GM15510 (cell line): ENCODE data around the gene IL22.

Experiments used
- POLR2A ChIP-seq: IDR thresholded peaks from 3 replicates; pipeline ENCODE4 v1.6.1; 2011; ENCODE audit warnings: borderline replicate concordance; ENCODE audit not compliant: insufficient read length; ENCODE audit errors: extremely low read depth

IL22 gene

GRCh38 chr12:68272732-68273131 lies 19.3 kb upstream of the IL22 start:
- no peak for TF ChIP-seq POLR2A

- TF ChIP-seq POLR2A = no peak
These were observed 17.9 kb upstream of the IL22 start for GRCh38 chr12:68271346-68271745.

- no peak for TF ChIP-seq POLR2A
These were observed 17.0 kb upstream of the IL22 start for GRCh38 chr12:68270358-68270757.

- TF ChIP-seq POLR2A = no peak
These were observed 16.4 kb upstream of the IL22 start for GRCh38 chr12:68269779-68270178.

GRCh38 chr12:68268967-68269366 lies 15.6 kb upstream of the IL22 start:
- no peak for TF ChIP-seq POLR2A

- no peak for TF ChIP-seq POLR2A
These were observed 14.5 kb upstream of the IL22 start for GRCh38 chr12:68267892-68268396.

GRCh38 chr12:68264857-68265256 lies 11.5 kb upstream of the IL22 start:
- no peak for TF ChIP-seq POLR2A

- TF ChIP-seq POLR2A = no peak
These were observed 10.9 kb upstream of the IL22 start for GRCh38 chr12:68264158-68264855.

GRCh38 chr12:68263366-68263765 lies 10.0 kb upstream of the IL22 start:
- no peak for TF ChIP-seq POLR2A

GRCh38 chr12:68261896-68262295 lies 8.5 kb upstream of the IL22 start:
- TF ChIP-seq POLR2A = no peak

- no peak for TF ChIP-seq POLR2A
These were observed 6.7 kb upstream of the IL22 start for GRCh38 chr12:68260153-68260552.

- no peak for TF ChIP-seq POLR2A
These were observed 6.0 kb upstream of the IL22 start for GRCh38 chr12:68259318-68259940.

GRCh38 chr12:68252077-68252476 lies 1.3 kb downstream of the IL22 start:
- no peak for TF ChIP-seq POLR2A

- TF ChIP-seq POLR2A = no peak
These were observed 3.0 kb downstream of the IL22 start for GRCh38 chr12:68250454-68250853.

- no peak for TF ChIP-seq POLR2A
These were observed 5.6 kb downstream of the IL22 start for GRCh38 chr12:68247785-68248184.

GRCh38 chr12:68246350-68246749 lies 7.1 kb downstream of the IL22 start:
- TF ChIP-seq POLR2A = no peak

GRCh38 chr12:68245180-68246021 lies 8.0 kb downstream of the IL22 start:
- TF ChIP-seq POLR2A = no peak
